Activated T-cell treated with anti-CD3 and anti-CD28 coated beads, Interleukin-2, amount 50 U/mL, for 24 hours (primary cell): ENCODE data around the gene PDE9A.
"Not testable (repeated sequence)": the region's sequence is repeated elsewhere in the genome, so short reads cannot be mapped to it uniquely, and the experiment has no call there.

ENCODE experiments used
- DNase-seq: peaks from one replicate; pipeline ENCODE4 v3.0.0-alpha.2; 2020
- H3K27ac Mint-ChIP-seq: 2 replicates; pipeline ENCODE4 v1.8.0; 2020; ENCODE audit warnings: mild to moderate bottlenecking, mixed read lengths
- H3K27me3 Mint-ChIP-seq: 2 replicates; pipeline ENCODE4 v1.8.0; 2020; ENCODE audit warnings: mixed read lengths
- H3K36me3 Mint-ChIP-seq: 2 replicates; pipeline ENCODE4 v1.8.0; 2020; ENCODE audit warnings: low read depth, mixed read lengths
- H3K4me1 Mint-ChIP-seq: 2 replicates; pipeline ENCODE4 v1.8.0; 2020; ENCODE audit warnings: low read depth, mixed read lengths
- H3K4me3 Mint-ChIP-seq: 2 replicates; pipeline ENCODE4 v1.8.0; 2020; ENCODE audit warnings: mild to moderate bottlenecking, moderate library complexity, mixed read lengths
- H3K9me3 Mint-ChIP-seq: 2 replicates; pipeline ENCODE4 v1.8.0; 2020; ENCODE audit warnings: mixed read lengths

The PDE9A gene

GRCh38 chr21:42653231-42654061, at the start of gene PDE9A:
Gene PDE9A, plus strand, starts transcription at chr21:42653621. Its CDS starts 194 bp downstream, at chr21:42653815.
- H3K4me3 Mint-ChIP-seq = peak within 1 kb of the TSS; percentile 73
- H3K27ac Mint-ChIP-seq = no peak within 1 kb of the TSS
- H3K36me3 Mint-ChIP-seq = no peaks in the 10 kb centered on the region
- H3K4me1 Mint-ChIP-seq = peaks cover 18% of the 10 kb centered on the region
- peaks cover 26% of the 10 kb centered on the region for H3K27me3 Mint-ChIP-seq
- peak; percentile 56 for DNase-seq
- no peaks in the 10 kb centered on the region for H3K9me3 Mint-ChIP-seq

GRCh38 chr21:42607102-42607501, 46.3 kb upstream of the PDE9A start:
- Mint-ChIP-seq H3K4me3 (no peak overlapping the region), H3K4me1 (peaks cover 7% of the 10 kb centered on the region), H3K27ac (no peak overlapping the region), H3K9me3 (peaks cover 22% of the 10 kb centered on the region), H3K27me3 (no peaks in the 10 kb centered on the region), H3K36me3 (no peaks in the 10 kb centered on the region)
- DNase-seq = no peak

- H3K9me3 Mint-ChIP-seq = peaks cover 22% of the 10 kb centered on the region
- H3K36me3 Mint-ChIP-seq = no peaks in the 10 kb centered on the region
- peaks cover 7% of the 10 kb centered on the region for H3K4me1 Mint-ChIP-seq
- no peak overlapping the region for H3K27ac Mint-ChIP-seq
- DNase-seq = no peak
- H3K4me3 Mint-ChIP-seq = no peak overlapping the region
- H3K27me3 Mint-ChIP-seq = no peaks in the 10 kb centered on the region
Observed at GRCh38 chr21:42607525-42608102, 45.8 kb upstream of the PDE9A start.

- no peak overlapping the region for H3K27ac Mint-ChIP-seq
- no peak overlapping the region for H3K4me3 Mint-ChIP-seq
- H3K4me1 Mint-ChIP-seq = peaks cover 7% of the 10 kb centered on the region
- peaks cover 22% of the 10 kb centered on the region for H3K9me3 Mint-ChIP-seq
- no peak for DNase-seq
- no peaks in the 10 kb centered on the region for H3K36me3 Mint-ChIP-seq
- no peaks in the 10 kb centered on the region for H3K27me3 Mint-ChIP-seq
Observed at GRCh38 chr21:42608446-42608845, 45.0 kb upstream of the PDE9A start.

GRCh38 chr21:42609811-42610210, 43.6 kb upstream of the PDE9A start:
- Mint-ChIP-seq H3K4me3 (no peak overlapping the region), H3K4me1 (peaks cover 7% of the 10 kb centered on the region), H3K36me3 (no peaks in the 10 kb centered on the region), H3K9me3 (peaks cover 14% of the 10 kb centered on the region), H3K27ac (peak overlapping the region; percentile 46), H3K27me3 (no peaks in the 10 kb centered on the region)
- peak; percentile 47 for DNase-seq

GRCh38 chr21:42611852-42612251, 41.6 kb upstream of the PDE9A start:
- H3K27ac Mint-ChIP-seq = no peak overlapping the region
- no peak overlapping the region for H3K4me3 Mint-ChIP-seq
- DNase-seq = no peak
- H3K27me3 Mint-ChIP-seq = no peaks in the 10 kb centered on the region
- peaks cover 7% of the 10 kb centered on the region for H3K4me1 Mint-ChIP-seq
- no peaks in the 10 kb centered on the region for H3K36me3 Mint-ChIP-seq
- H3K9me3 Mint-ChIP-seq = no peaks in the 10 kb centered on the region

- no peak for DNase-seq
- Mint-ChIP-seq H3K27ac (no peak overlapping the region), H3K36me3 (no peaks in the 10 kb centered on the region), H3K9me3 (no peaks in the 10 kb centered on the region), H3K27me3 (no peaks in the 10 kb centered on the region), H3K4me3 (no peak overlapping the region), H3K4me1 (peaks cover 7% of the 10 kb centered on the region)
Observed at GRCh38 chr21:42612390-42612789, 41.0 kb upstream of the PDE9A start.

- H3K4me1 Mint-ChIP-seq = peaks cover 7% of the 10 kb centered on the region
- H3K27me3 Mint-ChIP-seq = no peaks in the 10 kb centered on the region
- no peaks in the 10 kb centered on the region for H3K9me3 Mint-ChIP-seq
- no peak for DNase-seq
- H3K4me3 Mint-ChIP-seq = no peak overlapping the region
- H3K27ac Mint-ChIP-seq = no peak overlapping the region
- no peaks in the 10 kb centered on the region for H3K36me3 Mint-ChIP-seq
Observed at GRCh38 chr21:42613756-42614155, 39.7 kb upstream of the PDE9A start.

GRCh38 chr21:42614396-42614795, 39.0 kb upstream of the PDE9A start:
- DNase-seq = peak; percentile 59
- Mint-ChIP-seq H3K9me3 (no peaks in the 10 kb centered on the region), H3K4me3 (no peak overlapping the region), H3K4me1 (peaks cover 6% of the 10 kb centered on the region), H3K27ac (no peak overlapping the region), H3K36me3 (no peaks in the 10 kb centered on the region), H3K27me3 (no peaks in the 10 kb centered on the region)

GRCh38 chr21:42614811-42615351, 38.5 kb upstream of the PDE9A start:
- Mint-ChIP-seq H3K27ac (no peak overlapping the region), H3K36me3 (no peaks in the 10 kb centered on the region), H3K27me3 (no peaks in the 10 kb centered on the region), H3K4me3 (no peak overlapping the region), H3K9me3 (no peaks in the 10 kb centered on the region), H3K4me1 (peaks cover 3% of the 10 kb centered on the region)
- DNase-seq = peak; percentile 68

GRCh38 chr21:42615377-42615776, 38.0 kb upstream of the PDE9A start:
- not testable (repeated sequence) for H3K9me3 Mint-ChIP-seq, H3K4me1 Mint-ChIP-seq, H3K4me3 Mint-ChIP-seq, DNase-seq, H3K27ac Mint-ChIP-seq, H3K27me3 Mint-ChIP-seq, H3K36me3 Mint-ChIP-seq

- Mint-ChIP-seq H3K36me3 (no peaks in the 10 kb centered on the region), H3K27ac (no peak overlapping the region), H3K9me3 (no peaks in the 10 kb centered on the region), H3K27me3 (no peaks in the 10 kb centered on the region), H3K4me3 (no peak overlapping the region), H3K4me1 (no peaks in the 10 kb centered on the region)
- no peak for DNase-seq
Observed at GRCh38 chr21:42615924-42616323, 37.5 kb upstream of the PDE9A start.

GRCh38 chr21:42616446-42616845, 37.0 kb upstream of the PDE9A start:
- Mint-ChIP-seq H3K4me3 (no peak overlapping the region), H3K36me3 (no peaks in the 10 kb centered on the region), H3K4me1 (no peaks in the 10 kb centered on the region), H3K27ac (no peak overlapping the region), H3K9me3 (no peaks in the 10 kb centered on the region), H3K27me3 (no peaks in the 10 kb centered on the region)
- peak; percentile 43 for DNase-seq

- Mint-ChIP-seq H3K36me3 (no peaks in the 10 kb centered on the region), H3K4me3 (no peak overlapping the region), H3K4me1 (no peaks in the 10 kb centered on the region), H3K27ac (no peak overlapping the region), H3K9me3 (no peaks in the 10 kb centered on the region), H3K27me3 (no peaks in the 10 kb centered on the region)
- no peak for DNase-seq
Observed at GRCh38 chr21:42616941-42617340, 36.5 kb upstream of the PDE9A start.

GRCh38 chr21:42617486-42617885, 35.9 kb upstream of the PDE9A start:
- Mint-ChIP-seq H3K4me3 (no peak overlapping the region), H3K27ac (no peak overlapping the region), H3K4me1 (no peaks in the 10 kb centered on the region), H3K9me3 (no peaks in the 10 kb centered on the region), H3K36me3 (no peaks in the 10 kb centered on the region), H3K27me3 (no peaks in the 10 kb centered on the region)
- DNase-seq = no peak
